Endothelial cell of umbilical vein (primary cell): ENCODE results near the gene AGBL4. TPM values are rescaled to one million over a fixed set of nuclear protein-coding genes. Genes with fewer than 3 reads are reported as not detected.

ENCODE experiments used
- BruUV-seq: library from RNA; stranded (reverse); fragments of 400-500 nt; replicated peaks from 2 replicates; lab custom pipeline; 2021; lab: Mats Ljungman, UMichigan
- CTCF ChIA-PET: fragments of 300-600, 350-600 bp; sonication (Branson Sonifier 250); formaldehyde crosslinking; loops from one replicate; lab custom pipeline; 2021; ENCODE audit warnings: antibody characterized with exemption, inconsistent platforms; lab: Charles Lee
- POLR2A ChIA-PET: fragments of 300-600, 350-600 bp; sonication (Branson Sonifier 250); formaldehyde crosslinking; loops from one replicate; lab custom pipeline; 2021; ENCODE audit warnings: antibody characterized with exemption, inconsistent platforms; lab: Charles Lee
- DNase-seq: peaks from one replicate; pipeline ENCODE4 v3.0.0-alpha.2; 2011; ENCODE audit warnings: low read depth, low spot score
- FAIRE-seq: peaks from 2 replicates; lab custom pipeline; 2011; peaks lifted over from hg19 to GRCh38; lab: Jason Lieb, UNC
- H2AFZ ChIP-seq: 2 replicates; pipeline ENCODE4 v1.6.0; 2012; ENCODE audit warnings: low read depth, low read length, control low read depth, inconsistent platforms
- H3K27ac ChIP-seq: 2 replicates; pipeline ENCODE4 v1.5.1; 2011; ENCODE audit warnings: low read depth, mild to moderate bottlenecking, control low read depth, low read length, moderate library complexity; ENCODE audit not compliant: insufficient read depth
- H3K27me3 ChIP-seq, 2 experiments: 2 replicates each; pipeline versions ENCODE4 v1.6.0 to v1.6.1; 2011; ENCODE audit warnings: low read length in 2 of 2, mixed read lengths in 1 of 2; ENCODE audit not compliant: control insufficient read depth in 2 of 2, insufficient read depth in 2 of 2
- H3K36me3 ChIP-seq, 2 experiments: 2 replicates in 1 of 2; 3 replicates in 1 of 2; pipeline ENCODE4 v1.5.1; 2011; ENCODE audit warnings: low read length in 2 of 2, mild to moderate bottlenecking in 1 of 2, moderate library complexity in 1 of 2; ENCODE audit not compliant: control insufficient read depth in 2 of 2, insufficient read depth in 2 of 2; ENCODE audit errors: extremely low read depth in 1 of 2
- H3K4me1 ChIP-seq: 3 replicates; pipeline ENCODE4 v1.5.1; 2011; ENCODE audit warnings: mild to moderate bottlenecking, low read length; ENCODE audit not compliant: control insufficient read depth, insufficient read depth; ENCODE audit errors: extremely low read depth
- H3K4me2 ChIP-seq: 2 replicates; pipeline ENCODE4 v1.6.1; 2011; ENCODE audit warnings: low read length, control low read depth, mixed read lengths; ENCODE audit not compliant: insufficient read depth
- H3K4me3 ChIP-seq, 3 experiments: fragments of 200-600 bp in 1 of 3; sonication (generic), shearing (Covaris generic) in 1 of 3; replicated peaks in 1 of 3; 2 replicates each; pipeline ENCODE4 v1.5.1; 2011 to 2016; ENCODE audit warnings: control low read depth in 3 of 3, low read length in 3 of 3, mild to moderate bottlenecking in 2 of 3, inconsistent platforms in 1 of 3, low read depth in 1 of 3, moderate library complexity in 1 of 3; ENCODE audit not compliant: insufficient read depth in 1 of 3
- H3K79me2 ChIP-seq: 2 replicates; pipeline ENCODE4 v1.6.0; 2012; ENCODE audit warnings: low read length, inconsistent platforms; ENCODE audit not compliant: control insufficient read depth, insufficient read depth
- H3K9ac ChIP-seq: replicated peaks from 2 replicates; pipeline ENCODE3; 2011; ENCODE audit warnings: low read length, control low read depth; ENCODE audit not compliant: insufficient read depth; ENCODE audit errors: extremely low read depth
- H3K9me1 ChIP-seq: replicated peaks from 3 replicates; pipeline ENCODE4 v1.6.0; 2011; ENCODE audit warnings: mild to moderate bottlenecking, low read length; ENCODE audit not compliant: control insufficient read depth, insufficient read depth; ENCODE audit errors: extremely low read depth
- H3K9me3 ChIP-seq: replicated peaks from 2 replicates; pipeline ENCODE4 v1.5.1; 2012; ENCODE audit warnings: low read length, inconsistent platforms; ENCODE audit not compliant: control insufficient read depth, insufficient read depth
- H4K20me1 ChIP-seq: replicated peaks from 2 replicates; pipeline ENCODE3; 2011; ENCODE audit warnings: mild to moderate bottlenecking, low read length; ENCODE audit not compliant: control insufficient read depth, insufficient read depth; ENCODE audit errors: extremely low read depth
- EZH2 ChIP-seq: IDR thresholded peaks from 2 replicates; pipeline ENCODE4 v1.6.1; 2012; ENCODE audit warnings: borderline replicate concordance, low read depth, mild to moderate bottlenecking, moderate library complexity, low read length, inconsistent platforms; ENCODE audit not compliant: severe bottlenecking
- FOS ChIP-seq: IDR thresholded peaks from 2 replicates; pipeline ENCODE4 v1.6.1; 2011; ENCODE audit warnings: mild to moderate bottlenecking, low read length, moderate library complexity, borderline replicate concordance; ENCODE audit not compliant: insufficient read depth
- GATA2 ChIP-seq: IDR thresholded peaks from 2 replicates; pipeline ENCODE4 v1.7.0; 2011; ENCODE audit warnings: low read depth, mild to moderate bottlenecking, moderate library complexity, mixed read lengths, low read length; ENCODE audit not compliant: insufficient read length, insufficient read depth
- JUN ChIP-seq: IDR thresholded peaks from 2 replicates; pipeline ENCODE4 v1.6.1; 2011; ENCODE audit warnings: borderline replicate concordance, low read depth; ENCODE audit not compliant: insufficient read length, insufficient read depth
- MYC ChIP-seq: IDR thresholded peaks from one replicate; pipeline ENCODE4 v1.6.1; 2011; ENCODE audit warnings: mild to moderate bottlenecking, low read depth, low read length
- POLR2A ChIP-seq: IDR thresholded peaks from 2 replicates; pipeline ENCODE4 v1.6.1; 2012; ENCODE audit warnings: low read depth, mild to moderate bottlenecking, control low read depth, low read length
- POLR2AphosphoS5 ChIP-seq: IDR thresholded peaks from 2 replicates; pipeline ENCODE4 v1.6.1; 2012; ENCODE audit warnings: low read depth, mild to moderate bottlenecking, control low read depth, low read length, moderate library complexity; ENCODE audit not compliant: insufficient read depth
- dilution Hi-C: fragments of 300-500 bp; cut with MboI; formaldehyde crosslinking; loops from one replicate; pipeline ENCODE4 v1.15.0; 2019; ENCODE audit warnings: low sequenced_read_pairs; ENCODE audit not compliant: extremely low pct_ligation_motif_present
- intact Hi-C: fragments of 100-400 bp; cut with micrococcal nuclease; formaldehyde crosslinking; loops from one replicate; pipeline ENCODE4 v1.10.0; 2022
- polyA plus RNA-seq, 4 experiments: library from polyadenylated mRNA; depleted of rRNA in 3 of 4; stranded (reverse) in 3 of 4; unstranded in 1 of 4; fragments of >200 nt; gene quantifications; 2 replicates each; pipeline versions ENCODE4 v1.2.1 to v1.2.3, GENCODE V29; 2011 to 2012; ENCODE audit warnings: missing spikeins in 1 of 4
- total RNA-seq: library from RNA; stranded (reverse); gene quantifications from 2 replicates; pipeline ENCODE4 v1.2.3, GENCODE V29; 2021
- TF ChIP-seq, protein P1 (sequence below), 2 donors: IDR thresholded peaks; 1 replicate in 1 of 2; 2 replicates in 1 of 2; pipeline ENCODE4 v1.5.1; 2011; ENCODE audit warnings: low read length in 2 of 2, mild to moderate bottlenecking in 2 of 2, moderate library complexity in 2 of 2, control low read depth in 1 of 2, inconsistent platforms in 1 of 2, low read depth in 1 of 2; ENCODE audit not compliant: insufficient read depth in 1 of 2; ENCODE audit errors: extremely low read depth in 1 of 2
- TF ChIP-seq, protein P2 (sequence below): IDR thresholded peaks from 2 replicates; pipeline ENCODE4 v1.6.1; 2011; ENCODE audit not compliant: insufficient read depth, insufficient read length

AGBL4 gene
- total and polyA plus RNA-seq, 2 donors (not counting 3 experiments of a cell fraction or from before 2014, with no cell fraction given) = not detected

- CTCF ChIA-PET = no interaction called here
- Histone ChIP-seq H3K79me2 (no peaks in the 10 kb centered on the region), H3K4me2 (no peak overlapping the region), H4K20me1 (no peaks in the 10 kb centered on the region), H3K4me3 (no peak overlapping the region), H3K36me3 (no peaks in the 10 kb centered on the region), H3K4me1 (no peaks in the 10 kb centered on the region), H2AFZ (no peak overlapping the region), H3K9me3 (no peaks in the 10 kb centered on the region), H3K27ac (no peak overlapping the region), H3K9me1 (no peaks in the 10 kb centered on the region), H3K27me3 (no peaks in the 10 kb centered on the region), H3K9ac (no peak overlapping the region)
- intact Hi-C loops = no loop called here
- POLR2A ChIA-PET = no interaction called here
- FAIRE-seq (no peak), DNase-seq (no peak)
- no peak for TF ChIP-seq JUN
- TF ChIP-seq POLR2A = no peak
- TF ChIP-seq, protein P1, sequence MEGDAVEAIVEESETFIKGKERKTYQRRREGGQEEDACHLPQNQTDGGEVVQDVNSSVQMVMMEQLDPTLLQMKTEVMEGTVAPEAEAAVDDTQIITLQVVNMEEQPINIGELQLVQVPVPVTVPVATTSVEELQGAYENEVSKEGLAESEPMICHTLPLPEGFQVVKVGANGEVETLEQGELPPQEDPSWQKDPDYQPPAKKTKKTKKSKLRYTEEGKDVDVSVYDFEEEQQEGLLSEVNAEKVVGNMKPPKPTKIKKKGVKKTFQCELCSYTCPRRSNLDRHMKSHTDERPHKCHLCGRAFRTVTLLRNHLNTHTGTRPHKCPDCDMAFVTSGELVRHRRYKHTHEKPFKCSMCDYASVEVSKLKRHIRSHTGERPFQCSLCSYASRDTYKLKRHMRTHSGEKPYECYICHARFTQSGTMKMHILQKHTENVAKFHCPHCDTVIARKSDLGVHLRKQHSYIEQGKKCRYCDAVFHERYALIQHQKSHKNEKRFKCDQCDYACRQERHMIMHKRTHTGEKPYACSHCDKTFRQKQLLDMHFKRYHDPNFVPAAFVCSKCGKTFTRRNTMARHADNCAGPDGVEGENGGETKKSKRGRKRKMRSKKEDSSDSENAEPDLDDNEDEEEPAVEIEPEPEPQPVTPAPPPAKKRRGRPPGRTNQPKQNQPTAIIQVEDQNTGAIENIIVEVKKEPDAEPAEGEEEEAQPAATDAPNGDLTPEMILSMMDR (IDR thresholded peaks at IDR 0.05; ENCODE audit: extremely low read depth in 1 of 2, insufficient read depth in 1 of 2, low read depth in 1 of 2, low read length in 2 of 2) = no peak
- TF ChIP-seq FOS = no peak
- TF ChIP-seq POLR2AphosphoS5 = no peak
- no peak for TF ChIP-seq MYC
- TF ChIP-seq GATA2 = no peak
- TF ChIP-seq EZH2 = no peak
- TF ChIP-seq, protein P2, sequence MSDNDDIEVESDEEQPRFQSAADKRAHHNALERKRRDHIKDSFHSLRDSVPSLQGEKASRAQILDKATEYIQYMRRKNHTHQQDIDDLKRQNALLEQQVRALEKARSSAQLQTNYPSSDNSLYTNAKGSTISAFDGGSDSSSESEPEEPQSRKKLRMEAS = no peak
- dilution Hi-C loops = no loop called here
- no TSS peak for BruUV-seq
Measured at GRCh38 chr1:49319426-49319963, 704.3 kb downstream of the AGBL4 start.
